ENCODE data around the gene PLPP4. TPM values are rescaled to one million over a fixed set of nuclear protein-coding genes. Genes with fewer than 3 reads are reported as not detected.

The PLPP4 gene
- total RNA-seq, 1 experiment from 2014 or later = not detected

- H3F3A ChIP-seq (ENCODE audit: insufficient read depth, low read depth) = no peaks in the 10 kb centered on the region
- no peaks in the 10 kb centered on the region for H4K20me1 ChIP-seq (ENCODE audit: insufficient read depth)
- H3K9me2 ChIP-seq (ENCODE audit: insufficient read depth) = no peaks in the 10 kb centered on the region
- no peak overlapping the region for H3K4me3 ChIP-seq
- BruUV-seq (replicated peaks) = no TSS peak
- no peak overlapping the region for H3K27ac ChIP-seq
- H3K4me1 ChIP-seq (replicated peaks; ENCODE audit: insufficient read depth) = no peaks in the 10 kb centered on the region
- no peak overlapping the region for H2AFZ ChIP-seq
- H3K9me3 ChIP-seq (ENCODE audit: insufficient read depth, low read depth) = no peaks in the 10 kb centered on the region
- intact Hi-C loops (cut with micrococcal nuclease; ENCODE audit: unreplicated experiment) = loop anchor here (10.0 kb wide), 1 partner anchor 1308 kb away; no protein-coding TSS in a partner anchor
- H3K4me2 ChIP-seq = no peak overlapping the region
- DNase-seq = no peak
- peaks cover 4% of the 10 kb centered on the region; the same call in 1 of the 2 replicates for H3K27me3 ChIP-seq (ENCODE audit: insufficient read depth, low read depth)
- ChIA-PET POLR2A (ENCODE audit: unreplicated experiment) (interaction anchor here (0.7 kb wide), 1 partner anchor 474 kb away, joined by 3 read pairs; no protein-coding TSS in a partner anchor), CTCF (no interaction called here)
- H3K36me3 ChIP-seq (ENCODE audit: low read depth) = no peaks in the 10 kb centered on the region
- H3K79me2 ChIP-seq (ENCODE audit: low read depth) = no peaks in the 10 kb centered on the region
- no peak for TF ChIP-seq EZH2 (IDR thresholded peaks at IDR 0.05; ENCODE audit: low read depth)
- TF ChIP-seq CTCF (conservative IDR thresholded peaks at IDR 0.05) = no peak
Observed at GRCh38 chr10:120426306-120426705, 30.7 kb upstream of the PLPP4 start.

GRCh38 chr10:120428754-120429153 lies 28.3 kb upstream of the PLPP4 start:
- no peaks in the 10 kb centered on the region for H4K20me1 ChIP-seq (ENCODE audit: insufficient read depth)
- no peaks in the 10 kb centered on the region for H3K36me3 ChIP-seq (ENCODE audit: low read depth)
- no peaks in the 10 kb centered on the region for H3K9me2 ChIP-seq (ENCODE audit: insufficient read depth)
- no TSS peak for BruUV-seq (replicated peaks)
- intact Hi-C loops (cut with micrococcal nuclease; ENCODE audit: unreplicated experiment) = loop anchor here (10.0 kb wide), 1 partner anchor 1306 kb away; no protein-coding TSS in a partner anchor
- H3K79me2 ChIP-seq (ENCODE audit: low read depth) = no peaks in the 10 kb centered on the region
- H3K27ac ChIP-seq = no peak overlapping the region
- no peaks in the 10 kb centered on the region for H3K4me1 ChIP-seq (replicated peaks; ENCODE audit: insufficient read depth)
- H3K27me3 ChIP-seq (ENCODE audit: insufficient read depth, low read depth) = peaks cover 19% of the 10 kb centered on the region
- H3F3A ChIP-seq (ENCODE audit: insufficient read depth, low read depth) = no peaks in the 10 kb centered on the region
- no peak for DNase-seq
- H2AFZ ChIP-seq = no peak overlapping the region
- ChIA-PET POLR2A (ENCODE audit: unreplicated experiment) (no interaction called here), CTCF (no interaction called here)
- TF ChIP-seq EZH2 (IDR thresholded peaks at IDR 0.05; ENCODE audit: low read depth) (no peak), CTCF (conservative IDR thresholded peaks at IDR 0.05) (no peak)
- H3K9me3 ChIP-seq (ENCODE audit: insufficient read depth, low read depth) = no peaks in the 10 kb centered on the region
- H3K4me2 ChIP-seq = no peak overlapping the region
- no peak overlapping the region for H3K4me3 ChIP-seq

GRCh38 chr10:120429395-120429794 lies 27.6 kb upstream of the PLPP4 start:
- intact Hi-C loops (cut with micrococcal nuclease; ENCODE audit: unreplicated experiment) = loop anchor here (10.0 kb wide), 1 partner anchor 1305 kb away; no protein-coding TSS in a partner anchor
- no peaks in the 10 kb centered on the region for H3K79me2 ChIP-seq (ENCODE audit: low read depth)
- no TSS peak for BruUV-seq (replicated peaks)
- POLR2A ChIA-PET (ENCODE audit: unreplicated experiment) = no interaction called here
- H3K4me3 ChIP-seq = no peak overlapping the region
- no peaks in the 10 kb centered on the region for H3K36me3 ChIP-seq (ENCODE audit: low read depth)
- no peaks in the 10 kb centered on the region for H3K4me1 ChIP-seq (replicated peaks; ENCODE audit: insufficient read depth)
- DNase-seq = no peak
- no peaks in the 10 kb centered on the region for H3K9me3 ChIP-seq (ENCODE audit: insufficient read depth, low read depth)
- CTCF ChIA-PET = no interaction called here
- H2AFZ ChIP-seq = no peak overlapping the region
- no peaks in the 10 kb centered on the region for H3F3A ChIP-seq (ENCODE audit: insufficient read depth, low read depth)
- H3K27ac ChIP-seq = no peak overlapping the region
- H4K20me1 ChIP-seq (ENCODE audit: insufficient read depth) = no peaks in the 10 kb centered on the region
- H3K9me2 ChIP-seq (ENCODE audit: insufficient read depth) = no peaks in the 10 kb centered on the region
- peaks cover 19% of the 10 kb centered on the region for H3K27me3 ChIP-seq (ENCODE audit: insufficient read depth, low read depth)
- TF ChIP-seq CTCF (conservative IDR thresholded peaks at IDR 0.05) = no peak
- TF ChIP-seq EZH2 (IDR thresholded peaks at IDR 0.05; ENCODE audit: low read depth) = no peak
- no peak overlapping the region for H3K4me2 ChIP-seq

Data from PC-9 (cell line).